Vagina (tissue), 2 donors: ENCODE results near the gene SPATA16. TPM values are rescaled to one million over a fixed set of nuclear protein-coding genes. Genes with fewer than 3 reads are reported as not detected.

ENCODE experiments used
- DNase-seq, 2 donors: peaks; one replicate each; pipeline ENCODE4 v3.0.0-alpha.2; 2017; ENCODE audit errors: extremely low spot score in 2 of 2
- H3K27ac ChIP-seq: fragments of 200-600 bp; sonication (generic); one replicate; pipeline ENCODE4 v1.5.1; 2019
- H3K27me3 ChIP-seq: fragments of 200-600 bp; sonication (generic); one replicate; pipeline ENCODE4 v1.5.1; 2019
- H3K36me3 ChIP-seq, 2 donors: fragments of 200-600 bp; sonication (generic); one replicate each; pipeline ENCODE4 v1.5.1; 2017 to 2019
- H3K4me1 ChIP-seq: fragments of 200-600 bp; sonication (generic); one replicate; pipeline ENCODE4 v1.5.1; 2019
- H3K4me3 ChIP-seq, 2 donors: fragments of 200-600 bp; sonication (generic); 1 replicate in 1 of 2; 2 replicates in 1 of 2; pipeline ENCODE4 v1.5.1; 2016 to 2019
- H3K9me3 ChIP-seq: fragments of 200-600 bp; sonication (generic); one replicate; pipeline ENCODE4 v1.5.1; 2019
- POLR2A ChIP-seq, 2 donors: fragments of 450-650 bp; IDR thresholded peaks; one replicate each; pipeline ENCODE4 v1.6.1; 2017; ENCODE audit warnings: antibody characterized with exemption in 2 of 2, mild to moderate bottlenecking in 2 of 2, moderate library complexity in 2 of 2
- POLR2AphosphoS5 ChIP-seq, 2 donors: sonication (generic); formaldehyde crosslinking; IDR thresholded peaks; one replicate each; pipeline ENCODE4 v1.9.0; 2017; ENCODE audit warnings: antibody characterized with exemption in 2 of 2, mild to moderate bottlenecking in 2 of 2, low read depth in 1 of 2; ENCODE audit not compliant: insufficient read depth in 1 of 2
- intact Hi-C: fragments of 100-400 bp; cut with DNase I; formaldehyde crosslinking; loops from one replicate; pipeline ENCODE4 v1.15.1; 2023
- total RNA-seq: library from RNA; depleted of rRNA; stranded (reverse); fragments of >200 nt; gene quantifications from one replicate; pipeline ENCODE4 v1.2.3, GENCODE V29; 2016
- TF ChIP-seq, protein P1 (sequence below), 3 experiments: fragments of 450-650 bp in 2 of 3; fragments of 200-600 bp in 1 of 3; sonication (generic) in 1 of 3; IDR thresholded peaks; one replicate each; pipeline ENCODE4 v1.5.1; 2017 to 2019; ENCODE audit warnings: antibody characterized with exemption in 3 of 3, mild to moderate bottlenecking in 2 of 3, moderate library complexity in 2 of 3

The SPATA16 gene
- total RNA-seq, 1 donor from 2014 or later, result not detected

DNA sequence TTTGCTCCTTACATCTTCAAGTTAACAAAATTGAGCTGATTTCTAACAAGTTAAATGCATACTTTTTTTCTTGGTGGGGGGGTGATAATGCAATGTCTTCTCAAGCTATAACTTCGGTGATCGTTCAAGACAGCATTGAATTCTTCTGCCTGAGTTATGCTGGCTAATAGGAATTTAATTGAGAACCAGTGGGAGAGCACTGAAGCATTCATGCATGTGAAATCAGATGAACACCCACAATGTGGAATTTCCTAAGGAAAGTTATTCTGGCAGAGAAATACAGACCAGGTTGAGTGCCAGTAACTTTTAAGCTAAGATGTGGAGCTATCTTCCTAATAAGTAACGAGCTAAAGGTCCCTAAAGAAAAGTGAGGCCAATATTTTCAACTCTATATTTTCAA, 3.0 kb downstream of the SPATA16 start:
- intact Hi-C loops, result no loop called here
- TF ChIP-seq, protein P1, sequence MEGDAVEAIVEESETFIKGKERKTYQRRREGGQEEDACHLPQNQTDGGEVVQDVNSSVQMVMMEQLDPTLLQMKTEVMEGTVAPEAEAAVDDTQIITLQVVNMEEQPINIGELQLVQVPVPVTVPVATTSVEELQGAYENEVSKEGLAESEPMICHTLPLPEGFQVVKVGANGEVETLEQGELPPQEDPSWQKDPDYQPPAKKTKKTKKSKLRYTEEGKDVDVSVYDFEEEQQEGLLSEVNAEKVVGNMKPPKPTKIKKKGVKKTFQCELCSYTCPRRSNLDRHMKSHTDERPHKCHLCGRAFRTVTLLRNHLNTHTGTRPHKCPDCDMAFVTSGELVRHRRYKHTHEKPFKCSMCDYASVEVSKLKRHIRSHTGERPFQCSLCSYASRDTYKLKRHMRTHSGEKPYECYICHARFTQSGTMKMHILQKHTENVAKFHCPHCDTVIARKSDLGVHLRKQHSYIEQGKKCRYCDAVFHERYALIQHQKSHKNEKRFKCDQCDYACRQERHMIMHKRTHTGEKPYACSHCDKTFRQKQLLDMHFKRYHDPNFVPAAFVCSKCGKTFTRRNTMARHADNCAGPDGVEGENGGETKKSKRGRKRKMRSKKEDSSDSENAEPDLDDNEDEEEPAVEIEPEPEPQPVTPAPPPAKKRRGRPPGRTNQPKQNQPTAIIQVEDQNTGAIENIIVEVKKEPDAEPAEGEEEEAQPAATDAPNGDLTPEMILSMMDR (IDR thresholded peaks at IDR 0.05), result no peak
- TF ChIP-seq POLR2AphosphoS5 (IDR thresholded peaks at IDR 0.05; ENCODE audit: insufficient read depth in 1 of 2, low read depth in 1 of 2) (no peak), POLR2A (IDR thresholded peaks at IDR 0.05) (no peak)

DNA sequence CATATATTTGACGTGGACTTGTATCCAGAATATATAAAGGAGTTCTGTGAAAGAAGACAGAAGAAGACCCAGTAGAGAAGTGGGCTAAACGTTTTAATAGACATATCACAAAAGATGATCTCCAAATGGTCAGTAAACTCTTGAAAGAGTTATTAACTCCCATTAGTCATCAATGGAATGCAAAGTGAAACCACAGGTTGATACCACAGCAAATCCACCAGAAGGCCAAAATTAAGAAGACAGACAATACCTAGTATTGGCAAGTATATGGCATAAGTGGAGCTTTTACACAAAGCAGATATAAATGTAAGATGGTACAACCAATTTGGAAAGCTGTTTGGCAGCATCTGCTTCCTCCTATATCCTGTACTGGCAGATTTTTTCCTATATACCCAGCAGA, 6.0 kb downstream of the SPATA16 start:
- TF ChIP-seq POLR2A (IDR thresholded peaks at IDR 0.05), result no peak
- no peak for TF ChIP-seq POLR2AphosphoS5 (IDR thresholded peaks at IDR 0.05; ENCODE audit: insufficient read depth in 1 of 2, low read depth in 1 of 2)
- TF ChIP-seq, protein P1 (IDR thresholded peaks at IDR 0.05), result no peak
- Histone ChIP-seq H3K9me3 (no peaks in the 10 kb centered on the region), H3K4me1 (no peaks in the 10 kb centered on the region), H3K27ac (no peak overlapping the region), H3K4me3 (no peak overlapping the region), H3K27me3 (no peaks in the 10 kb centered on the region), H3K36me3 (no peaks in the 10 kb centered on the region)
- intact Hi-C loops, result no loop called here
- DNase-seq, result no peak

More for the DNA sequence above, 3.0 kb downstream of the SPATA16 start:
- Histone ChIP-seq H3K27ac (no peak overlapping the region), H3K9me3 (no peaks in the 10 kb centered on the region), H3K4me3 (no peak overlapping the region), H3K27me3 (no peaks in the 10 kb centered on the region), H3K4me1 (no peaks in the 10 kb centered on the region), H3K36me3 (no peaks in the 10 kb centered on the region)
- no peak for DNase-seq

DNA sequence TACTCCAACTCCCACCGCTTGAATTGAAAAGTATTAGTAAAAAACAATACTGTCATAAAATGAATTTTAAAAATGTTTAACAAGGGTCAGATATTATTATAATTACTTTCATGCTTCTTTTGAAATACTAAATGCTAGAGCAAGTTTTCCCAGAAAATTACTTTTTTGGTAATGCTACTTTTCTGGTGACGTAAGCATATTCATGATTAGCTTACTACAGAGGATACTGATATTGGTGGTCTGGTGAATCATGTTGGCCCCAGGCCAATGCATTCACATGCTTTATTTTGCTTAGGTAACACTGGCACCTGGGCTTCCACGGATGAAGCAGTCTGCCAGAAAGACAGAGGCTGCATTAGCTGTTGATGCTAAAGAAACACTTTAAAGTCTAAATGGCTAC, 12.4 kb downstream of the SPATA16 start:
- no peaks in the 10 kb centered on the region for H3K36me3 ChIP-seq
- H3K27me3 ChIP-seq, result no peaks in the 10 kb centered on the region
- TF ChIP-seq, protein P1 (IDR thresholded peaks at IDR 0.05), result no peak
- no peak for TF ChIP-seq POLR2AphosphoS5 (IDR thresholded peaks at IDR 0.05; ENCODE audit: insufficient read depth in 1 of 2, low read depth in 1 of 2)
- TF ChIP-seq POLR2A (IDR thresholded peaks at IDR 0.05), result no peak
- no peaks in the 10 kb centered on the region for H3K9me3 ChIP-seq
- no peak for DNase-seq
- H3K27ac ChIP-seq, result no peak overlapping the region
- no peak overlapping the region for H3K4me3 ChIP-seq
- intact Hi-C loops, result no loop called here
- H3K4me1 ChIP-seq, result no peaks in the 10 kb centered on the region

DNA sequence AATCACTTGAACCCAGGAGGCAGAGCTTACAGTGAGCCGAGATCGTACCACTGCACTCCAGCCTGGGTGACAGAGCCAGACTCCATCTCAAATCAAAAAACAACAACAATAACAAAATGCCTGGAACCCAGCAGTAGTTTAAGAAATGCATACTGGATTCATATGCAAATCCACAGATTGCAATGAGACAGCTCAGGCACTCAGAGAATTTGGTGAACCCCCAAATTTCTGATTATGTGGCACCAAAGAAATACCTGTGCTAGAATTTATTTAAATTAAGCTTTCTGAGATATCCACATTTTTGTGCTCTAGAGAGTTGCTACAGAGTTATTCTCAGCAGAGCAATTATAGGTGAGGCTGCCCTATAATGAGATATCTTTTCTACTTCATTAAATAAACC, 29.7 kb downstream of the SPATA16 start:
- intact Hi-C loops, result no loop called here
- Histone ChIP-seq H3K27ac (no peak overlapping the region), H3K36me3 (no peaks in the 10 kb centered on the region), H3K4me1 (no peaks in the 10 kb centered on the region), H3K9me3 (no peaks in the 10 kb centered on the region), H3K27me3 (no peaks in the 10 kb centered on the region), H3K4me3 (no peak overlapping the region)
- TF ChIP-seq POLR2A (IDR thresholded peaks at IDR 0.05), result no peak
- no peak for TF ChIP-seq POLR2AphosphoS5 (IDR thresholded peaks at IDR 0.05; ENCODE audit: insufficient read depth in 1 of 2, low read depth in 1 of 2)
- TF ChIP-seq, protein P1 (IDR thresholded peaks at IDR 0.05), result no peak
- no peak for DNase-seq

DNA sequence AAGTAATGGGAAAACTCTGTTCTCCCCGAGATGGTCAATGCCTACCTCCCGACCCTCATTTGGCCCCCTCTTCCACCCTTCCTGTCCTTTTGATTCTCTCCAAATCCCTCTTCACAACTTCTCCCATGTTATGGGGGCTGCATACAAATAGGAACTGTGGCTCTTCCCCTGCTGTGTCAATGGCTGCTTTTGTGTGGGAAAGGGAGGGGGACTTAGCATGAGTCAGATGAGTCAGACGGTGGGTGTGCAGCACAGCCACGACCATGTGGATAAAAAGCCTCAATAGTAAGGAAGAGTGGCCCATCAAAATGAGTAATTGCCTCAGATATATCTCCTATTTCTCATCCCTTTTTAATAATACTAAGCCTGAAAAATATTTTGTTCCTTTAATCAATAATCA, 31.9 kb downstream of the SPATA16 start:
- Histone ChIP-seq H3K4me3 (no peak overlapping the region), H3K27ac (no peak overlapping the region), H3K36me3 (no peaks in the 10 kb centered on the region), H3K27me3 (no peaks in the 10 kb centered on the region), H3K9me3 (no peaks in the 10 kb centered on the region), H3K4me1 (no peaks in the 10 kb centered on the region)
- TF ChIP-seq POLR2A (IDR thresholded peaks at IDR 0.05) (no peak), POLR2AphosphoS5 (IDR thresholded peaks at IDR 0.05; ENCODE audit: insufficient read depth in 1 of 2, low read depth in 1 of 2) (no peak)
- TF ChIP-seq, protein P1 (IDR thresholded peaks at IDR 0.05), result no peak
- no peak for DNase-seq
- intact Hi-C loops, result no loop called here
